ENCODE results near the gene DDAH1. TPM values are rescaled to one million over a fixed set of nuclear protein-coding genes. Genes with fewer than 3 reads are reported as not detected.
A peak's percentile ranks its signal among the peaks of the same experiment; 100 is the strongest.
"Not testable (repeated sequence)": the region's sequence is repeated elsewhere in the genome, so short reads cannot be mapped to it uniquely, and the experiment has no call there.

Gene DDAH1
- total RNA-seq: 10 to 100 TPM; 11.2 to 16.7 (median 15.8) TPM

- peak; percentile 85 for ATAC-seq (ENCODE audit: low FRiP score)
- TF ChIP-seq CTCF (IDR thresholded peaks at IDR 0.05): no peak
- DNase-seq (ENCODE audit: low spot score): no peak
Observed at GRCh38 chr1:85465099-85465785, at the start of gene DDAH1. DDAH1 (minus strand) TSS chr1:85465159; CDS start chr1:85465045, 114 bp downstream.

- ATAC-seq (ENCODE audit: low FRiP score); DNase-seq (ENCODE audit: low spot score): not testable (repeated sequence)
Observed at GRCh38 chr1:85513998-85514397, 49.0 kb upstream of the DDAH1 start.

- DNase-seq (ENCODE audit: low spot score) (no peak), ATAC-seq (ENCODE audit: low FRiP score) (no peak)
Observed at GRCh38 chr1:85504417-85504816, 39.5 kb upstream of the DDAH1 start.

GRCh38 chr1:85502625-85503083 is 37.7 kb upstream of the DDAH1 start:
- no peak for DNase-seq (ENCODE audit: low spot score)
- peak in 1 of 3 donors; percentile 18 for TF ChIP-seq CTCF (IDR thresholded peaks at IDR 0.05)
- no peak for ATAC-seq (ENCODE audit: low FRiP score)

More at GRCh38 chr1:85504417-85504816, 39.5 kb upstream of the DDAH1 start:
- TF ChIP-seq CTCF (IDR thresholded peaks at IDR 0.05): no peak

- no peak for TF ChIP-seq CTCF (IDR thresholded peaks at IDR 0.05)
- no peak for ATAC-seq (ENCODE audit: low FRiP score)
- DNase-seq (ENCODE audit: low spot score): no peak
Observed at GRCh38 chr1:85502171-85502570, 37.2 kb upstream of the DDAH1 start.

- ATAC-seq (ENCODE audit: low FRiP score): no peak
- TF ChIP-seq CTCF (IDR thresholded peaks at IDR 0.05): no peak
- no peak for DNase-seq (ENCODE audit: low spot score)
Observed at GRCh38 chr1:85501355-85501898, 36.5 kb upstream of the DDAH1 start.

- no peak for DNase-seq (ENCODE audit: low spot score)
- no peak for TF ChIP-seq CTCF (IDR thresholded peaks at IDR 0.05)
- no peak for ATAC-seq (ENCODE audit: low FRiP score)
Observed at GRCh38 chr1:85496941-85497582, 32.1 kb upstream of the DDAH1 start.

All from omental fat pad (tissue), 4 donors.